NCI-H510A (cell line): ENCODE results near the gene CACNA2D1.

Experiments used
- DNase-seq: peaks from one replicate; lab custom pipeline; 2025; lab: John Stamatoyannopoulos, UW

Gene CACNA2D1

GRCh38 chr7:82114237-82114636 lies 329.3 kb downstream of the CACNA2D1 start:
- no peak for DNase-seq

- no peak for DNase-seq
Measured at GRCh38 chr7:82110146-82110840, 333.3 kb downstream of the CACNA2D1 start.

DNA sequence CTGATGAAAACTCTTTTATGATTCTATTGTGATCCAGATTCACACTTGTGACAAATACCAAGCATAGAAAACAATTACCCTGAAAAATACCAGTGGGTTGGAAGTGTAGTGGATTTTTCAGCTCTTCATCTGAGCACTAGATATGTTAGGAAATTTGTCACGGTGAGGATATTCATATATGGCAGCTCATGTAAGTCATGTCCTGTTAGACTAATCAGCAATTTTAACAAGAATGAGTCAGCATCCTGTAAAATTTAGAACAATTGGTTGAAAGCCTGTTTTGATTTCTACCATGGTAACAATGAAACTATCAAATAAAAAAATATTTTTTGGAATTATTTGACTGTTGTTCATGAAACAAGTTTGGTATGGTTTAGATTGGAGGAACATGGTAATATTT lies 334.3 kb downstream of the CACNA2D1 start:
- DNase-seq, result no peak

GRCh38 chr7:82106201-82106600 lies 337.4 kb downstream of the CACNA2D1 start:
- DNase-seq, result no peak

DNA sequence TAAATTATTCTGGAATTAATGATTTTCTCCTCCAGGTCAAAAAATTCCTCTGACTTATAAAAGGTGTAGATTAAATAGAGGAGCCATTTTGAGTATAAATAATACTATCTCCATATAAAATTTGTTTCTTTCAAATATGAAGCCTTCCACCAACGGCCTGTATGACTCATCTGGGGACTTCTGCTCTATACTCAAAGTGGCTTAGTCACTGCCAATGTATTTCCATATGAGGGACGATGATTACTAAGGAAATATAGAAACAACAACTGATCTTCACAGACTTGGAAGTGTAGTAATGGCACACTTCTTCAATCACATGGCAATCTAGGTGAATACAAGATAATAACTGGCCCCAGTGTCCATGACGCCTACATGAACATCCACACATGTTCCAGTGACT lies 338.1 kb downstream of the CACNA2D1 start:
- DNase-seq, result no peak

- DNase-seq, result no peak
Measured at GRCh38 chr7:82098414-82098813, 345.2 kb downstream of the CACNA2D1 start.

DNA sequence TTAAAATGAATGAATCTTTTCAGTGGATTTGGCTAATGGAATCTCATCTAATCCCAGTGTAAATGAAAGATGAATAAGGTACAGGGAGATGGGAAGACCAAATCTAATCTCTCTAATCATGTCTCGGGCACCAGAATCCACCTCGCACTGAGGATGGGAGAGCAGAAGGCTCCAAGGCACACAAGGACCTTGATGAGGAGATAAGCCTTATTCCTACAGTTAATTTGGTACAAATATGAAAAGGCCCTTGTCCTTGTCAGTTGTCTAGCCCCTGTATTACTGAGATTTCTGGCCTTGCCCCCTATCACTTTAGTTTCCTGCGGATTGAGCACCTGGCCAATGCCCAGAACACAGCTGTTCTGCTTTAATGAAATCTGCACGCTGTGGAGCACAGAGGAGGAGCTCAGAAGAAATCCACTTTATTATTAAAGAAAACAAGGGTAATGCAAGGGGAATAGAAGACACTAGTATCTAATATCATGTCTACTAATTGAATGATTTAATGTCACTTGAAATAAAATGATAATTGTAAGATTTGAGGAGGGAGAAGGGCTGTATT lies 352.4 kb downstream of the CACNA2D1 start:
- DNase-seq, result no peak

DNA sequence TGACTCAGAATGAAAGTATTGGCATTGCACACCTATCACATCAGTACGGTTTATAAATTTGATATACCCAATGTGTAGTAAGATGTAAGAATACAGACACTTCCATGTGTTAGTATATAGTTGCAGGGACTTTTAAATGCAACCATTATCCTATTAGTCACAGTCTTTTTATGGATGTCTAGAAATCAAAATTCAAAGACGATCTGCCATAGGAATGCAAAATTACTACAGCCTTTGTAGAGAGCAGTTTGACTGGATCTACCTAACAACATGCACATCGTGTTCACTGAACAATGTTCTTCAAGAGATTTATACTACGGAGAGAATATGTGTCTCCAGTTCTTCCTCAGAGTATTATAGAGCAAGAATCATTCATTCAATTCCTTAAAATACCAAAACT lies 356.5 kb downstream of the CACNA2D1 start:
- DNase-seq, result no peak

DNA sequence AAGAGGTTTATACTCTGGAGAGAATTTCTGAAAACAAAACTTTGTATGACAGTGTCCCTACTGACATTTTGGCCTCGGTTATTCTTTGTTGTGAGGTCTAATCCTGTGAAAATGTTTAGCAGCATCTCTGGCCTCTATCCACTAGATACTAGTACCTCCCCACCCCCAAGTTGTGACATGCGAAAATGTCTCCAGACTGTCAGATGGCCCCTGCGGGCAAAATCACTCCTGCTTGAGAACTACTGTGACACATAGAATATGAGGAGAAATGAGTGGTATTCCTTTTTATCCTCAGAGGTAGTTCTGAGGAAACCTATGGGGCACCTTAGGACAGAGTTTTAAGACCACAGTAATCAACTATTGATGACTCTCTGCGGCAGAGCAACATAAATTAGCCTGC lies 358.5 kb downstream of the CACNA2D1 start:
- no peak for DNase-seq

DNA sequence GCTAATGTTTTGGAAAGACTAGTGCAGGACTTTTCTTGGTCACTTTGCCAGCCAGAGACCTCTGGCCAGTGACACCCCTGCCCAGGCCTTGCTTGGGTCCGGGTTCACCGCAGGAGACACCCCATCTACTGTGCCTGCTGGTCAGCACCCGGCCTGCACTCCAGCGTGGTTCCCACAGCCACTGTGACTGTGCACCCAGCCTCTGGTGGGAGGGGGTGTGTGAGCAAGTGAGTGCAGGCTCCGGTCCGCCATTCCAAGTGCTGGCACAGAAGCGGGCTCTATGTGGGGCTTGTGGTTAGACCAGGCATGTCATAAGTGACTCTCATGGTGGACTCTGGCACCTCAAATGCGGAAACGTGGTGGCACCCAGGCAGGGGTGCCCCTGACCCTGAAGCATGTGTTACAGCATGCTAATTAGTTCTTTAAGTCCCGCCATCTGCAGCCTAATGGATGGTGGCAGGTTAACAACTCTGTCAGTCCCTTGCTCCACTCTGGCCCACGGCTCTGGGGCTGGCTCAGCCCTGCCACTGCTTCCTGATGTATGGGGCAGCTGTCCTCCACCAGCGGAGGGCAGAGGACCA lies 361.8 kb downstream of the CACNA2D1 start:
- no peak for DNase-seq

- no peak for DNase-seq
Measured at GRCh38 chr7:82080254-82080927, 363.2 kb downstream of the CACNA2D1 start.

- DNase-seq, result no peak
Measured at GRCh38 chr7:82079527-82079926, 364.1 kb downstream of the CACNA2D1 start.

DNA sequence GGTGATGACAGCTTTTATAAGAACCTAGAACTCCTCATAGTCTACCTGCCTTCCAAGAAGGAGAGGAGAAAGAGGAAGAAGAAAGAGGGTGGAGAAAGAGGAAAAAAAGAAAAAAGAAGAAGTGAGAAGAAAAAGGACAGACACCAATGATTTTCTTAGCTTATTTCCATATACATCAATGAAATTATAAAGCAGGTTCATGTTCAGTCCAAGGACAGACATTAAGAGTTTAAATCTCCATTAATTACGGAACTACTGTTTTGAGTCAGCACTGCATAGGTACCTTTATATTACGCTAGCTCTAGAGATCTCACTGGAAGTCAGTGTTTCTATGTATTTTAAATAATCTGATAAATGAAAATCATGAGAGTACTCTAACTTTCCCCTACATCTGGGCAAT lies 364.8 kb downstream of the CACNA2D1 start:
- no peak for DNase-seq

DNA sequence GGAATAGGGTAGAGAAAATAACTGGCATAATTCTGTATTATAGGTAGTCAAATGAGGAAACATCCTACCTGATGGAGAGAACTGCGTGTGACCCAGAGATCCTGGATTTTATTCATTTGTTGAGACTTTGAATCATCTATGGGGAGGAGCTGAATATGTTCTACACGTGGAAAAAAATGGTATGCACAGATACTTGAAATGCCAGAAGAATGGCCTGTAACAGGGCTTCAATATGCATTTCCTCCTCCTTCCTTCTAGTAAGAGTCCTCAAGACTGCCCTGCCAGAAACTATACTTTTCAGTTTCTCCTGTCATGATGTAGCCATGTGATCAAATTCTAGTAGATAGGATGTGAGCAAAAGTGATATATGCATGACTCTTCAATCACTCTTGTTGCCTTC lies 372.1 kb downstream of the CACNA2D1 start:
- DNase-seq, result no peak

DNA sequence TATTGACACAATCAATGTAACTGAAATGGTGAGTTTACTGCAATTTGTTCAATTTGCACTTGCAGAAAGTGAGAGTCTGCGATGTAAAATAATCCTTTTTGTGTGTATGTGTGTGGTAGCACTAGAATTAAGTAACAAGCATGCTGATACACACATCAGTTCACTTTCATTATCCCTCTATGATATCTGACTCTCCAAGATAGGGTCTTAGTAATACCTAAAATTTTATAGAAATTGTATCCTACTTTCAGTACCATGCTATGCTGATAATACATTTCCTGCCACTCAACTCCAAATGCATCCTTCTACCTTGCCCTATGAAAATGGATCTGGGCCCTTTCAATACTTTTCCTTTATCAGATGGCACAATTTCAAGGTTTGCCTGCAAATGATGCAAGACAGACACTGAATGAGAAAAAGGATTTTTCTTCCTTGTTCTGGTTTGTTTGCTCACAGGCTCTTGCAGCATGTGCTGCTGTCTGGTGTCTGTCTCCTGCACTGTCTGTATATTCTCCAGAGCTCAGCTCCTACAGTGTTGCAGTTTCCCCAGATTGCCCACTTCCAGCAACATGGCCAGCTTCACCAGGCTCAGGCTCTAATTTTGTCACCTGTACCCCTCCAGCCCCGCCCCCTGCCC lies 375.8 kb downstream of the CACNA2D1 start:
- DNase-seq, result no peak

DNA sequence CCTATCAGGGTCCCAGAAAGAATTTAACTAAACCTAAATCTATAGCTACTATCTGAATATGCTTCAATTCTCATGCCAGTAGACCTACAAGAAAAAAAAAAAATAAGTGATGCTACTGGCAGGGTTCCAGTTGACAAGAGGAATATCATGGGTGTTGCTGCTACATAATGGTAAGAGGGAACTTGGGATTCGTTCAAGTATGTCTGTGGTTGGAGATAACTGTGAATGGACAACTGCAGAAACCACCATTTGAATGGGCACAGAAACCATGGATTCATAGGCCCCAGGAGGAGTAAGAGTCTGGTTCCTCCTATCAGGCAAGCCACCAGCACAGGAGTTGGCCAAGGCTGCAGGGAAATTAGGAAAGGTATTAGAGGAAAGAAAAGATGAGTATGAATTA lies 386.1 kb downstream of the CACNA2D1 start:
- no peak for DNase-seq

GRCh38 chr7:82056282-82056681 lies 387.3 kb downstream of the CACNA2D1 start:
- DNase-seq, result no peak

DNA sequence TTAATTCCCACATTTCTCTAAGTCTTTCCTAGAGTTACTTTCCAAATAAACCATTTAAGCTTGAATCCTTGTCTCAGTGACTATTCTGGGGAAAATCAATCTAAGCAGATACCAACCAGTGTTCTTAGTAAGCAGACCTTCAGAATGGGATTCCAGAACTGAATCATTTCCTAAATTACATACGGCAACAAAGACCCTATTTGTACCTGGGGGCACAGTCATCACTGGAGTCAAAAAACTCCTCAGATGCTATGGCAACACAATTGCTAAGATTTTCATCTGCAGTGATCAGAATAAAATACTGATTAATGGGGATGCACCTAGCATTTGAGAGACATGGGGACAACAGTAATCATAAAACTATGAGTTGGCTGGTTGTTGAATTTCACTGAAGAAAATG lies 389.0 kb downstream of the CACNA2D1 start:
- no peak for DNase-seq

DNA sequence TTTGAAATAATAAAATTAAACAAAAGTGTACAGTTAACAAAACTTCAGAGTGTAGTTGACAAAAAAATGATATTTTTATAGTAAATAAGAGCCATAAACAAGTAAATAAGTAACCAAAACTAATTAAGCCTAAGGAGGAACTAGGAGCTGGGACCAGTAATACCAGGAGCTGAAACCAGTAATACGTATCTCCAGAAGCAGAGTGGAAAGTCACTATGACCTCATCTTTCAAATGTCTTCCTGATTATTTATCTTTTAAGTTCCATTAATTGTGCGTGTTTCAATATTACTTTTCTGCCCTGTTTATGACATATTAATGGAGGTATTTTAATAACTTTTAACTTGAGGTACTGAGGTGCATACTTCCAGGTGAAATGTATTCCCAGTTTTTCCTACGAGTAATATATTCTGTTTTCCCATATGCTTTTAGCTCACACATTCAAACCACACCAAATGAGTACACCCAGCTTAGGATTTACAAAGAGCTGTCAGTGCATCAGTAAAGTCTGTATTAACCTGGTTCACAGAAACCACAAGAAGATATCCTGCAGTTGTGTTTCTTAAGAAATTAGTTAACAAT lies 390.0 kb downstream of the CACNA2D1 start:
- DNase-seq, result no peak

GRCh38 chr7:82051601-82052000 lies 392.0 kb downstream of the CACNA2D1 start:
- DNase-seq, result no peak

DNA sequence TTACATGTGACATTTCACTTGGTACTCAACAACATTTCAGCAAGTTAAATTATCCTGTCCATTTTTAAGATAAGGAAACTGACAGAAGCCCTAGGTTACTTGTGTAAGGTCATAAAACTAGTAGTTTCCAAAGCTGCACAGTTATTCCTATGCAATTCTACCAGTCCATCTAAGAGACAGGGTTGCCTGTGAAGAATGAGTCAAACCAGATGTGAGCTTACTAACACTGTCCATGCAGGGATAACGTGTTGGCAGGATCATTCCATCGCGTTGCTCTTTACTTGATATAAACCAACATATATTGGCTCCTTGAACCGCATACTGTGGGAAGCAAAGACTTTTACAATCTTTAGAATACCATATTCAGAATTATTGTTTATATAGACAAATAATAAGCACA lies 392.8 kb downstream of the CACNA2D1 start:
- no peak for DNase-seq

GRCh38 chr7:82049891-82050533 lies 393.6 kb downstream of the CACNA2D1 start:
- no peak for DNase-seq
